WERI-Rb-1 (cell line): Measurements from ENCODE around the gene RET.

Experiments
- DNase-seq: peaks from one replicate; pipeline ENCODE4 v3.0.0-alpha.2; 2020
- H3K27ac ChIP-seq: fragments of 250-450 bp; sonication (Bioruptor Pico); 2 replicates; pipeline ENCODE4 v1.5.1; 2020; ENCODE audit warnings: mild to moderate bottlenecking, moderate library complexity
- H3K27me3 ChIP-seq: fragments of 250-450 bp; sonication (Bioruptor Pico); 2 replicates; pipeline ENCODE4 v1.5.1; 2021; ENCODE audit warnings: mild to moderate bottlenecking, low read depth, moderate library complexity; ENCODE audit not compliant: insufficient read depth, severe bottlenecking
- H3K36me3 ChIP-seq: fragments of 250-450 bp; sonication (Bioruptor Pico); 2 replicates; pipeline ENCODE4 v1.5.1; 2020; ENCODE audit warnings: mild to moderate bottlenecking, moderate library complexity
- H3K4me3 ChIP-seq: 2 replicates; pipeline ENCODE4 v1.5.1; 2011; ENCODE audit warnings: low read depth, mild to moderate bottlenecking, control low read depth, low read length
- H3K9me3 ChIP-seq: fragments of 250-450 bp; sonication (Bioruptor Pico); 2 replicates; pipeline ENCODE4 v1.5.1; 2021; ENCODE audit warnings: mild to moderate bottlenecking, moderate library complexity; ENCODE audit not compliant: severe bottlenecking
- TF ChIP-seq, protein P1 (sequence below): IDR thresholded peaks from 2 replicates; pipeline ENCODE4 v1.5.1; 2011; ENCODE audit warnings: low read depth, mild to moderate bottlenecking, control low read depth, inconsistent platforms, low read length

The RET gene

DNA sequence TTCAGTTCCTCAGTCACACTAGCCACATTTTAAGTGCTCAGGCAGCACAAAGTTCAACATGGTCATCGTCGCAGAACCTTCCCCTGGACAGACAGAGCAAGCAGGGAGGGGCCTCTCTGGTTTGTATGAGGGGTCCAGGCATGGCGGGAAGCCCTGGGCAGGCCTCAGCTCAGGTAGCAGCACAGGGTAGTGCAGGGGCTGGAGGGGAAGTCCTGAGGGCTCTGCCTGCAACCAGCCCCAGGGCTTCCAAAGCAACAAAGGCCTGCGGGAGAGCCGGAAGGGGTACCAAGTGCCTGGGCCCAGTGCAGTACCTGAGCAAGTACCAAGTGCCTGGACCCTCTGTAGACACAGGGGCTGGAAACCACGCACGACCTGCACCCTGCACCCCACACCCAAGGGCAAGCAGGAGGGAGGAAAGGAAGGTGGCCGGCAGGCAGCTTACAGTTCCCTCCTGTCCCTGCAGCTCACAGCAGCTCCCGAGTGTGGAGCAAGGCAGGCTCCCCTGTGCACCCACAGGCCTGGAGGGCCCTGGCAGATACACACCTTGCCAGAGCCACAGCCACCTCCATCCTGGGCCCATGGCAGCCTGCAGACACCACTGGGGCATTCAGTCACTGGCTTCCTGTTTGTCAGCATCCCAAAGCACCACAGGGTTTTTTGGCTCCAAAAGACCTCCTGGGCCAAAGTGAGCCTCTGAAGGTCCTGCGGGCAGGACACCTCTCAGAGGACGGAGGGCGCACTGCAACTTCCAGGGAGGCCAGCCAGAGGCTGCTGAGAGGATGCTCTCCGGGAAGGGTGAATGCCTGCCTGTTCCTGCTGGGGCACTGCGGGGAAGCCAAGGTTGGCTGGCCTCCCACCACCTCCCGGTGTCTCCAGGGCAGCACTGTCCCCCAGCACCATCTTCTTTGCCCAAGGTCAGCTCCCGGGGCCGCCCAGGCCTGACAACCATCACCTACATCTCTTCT lies 6.5 kb upstream of the RET start:
- Histone ChIP-seq H3K9me3 (no peaks in the 10 kb centered on the region), H3K36me3 (no peaks in the 10 kb centered on the region), H3K4me3 (no peak overlapping the region), H3K27ac (no peak overlapping the region), H3K27me3 (peaks cover 95% of the 10 kb centered on the region)
- TF ChIP-seq, protein P1, sequence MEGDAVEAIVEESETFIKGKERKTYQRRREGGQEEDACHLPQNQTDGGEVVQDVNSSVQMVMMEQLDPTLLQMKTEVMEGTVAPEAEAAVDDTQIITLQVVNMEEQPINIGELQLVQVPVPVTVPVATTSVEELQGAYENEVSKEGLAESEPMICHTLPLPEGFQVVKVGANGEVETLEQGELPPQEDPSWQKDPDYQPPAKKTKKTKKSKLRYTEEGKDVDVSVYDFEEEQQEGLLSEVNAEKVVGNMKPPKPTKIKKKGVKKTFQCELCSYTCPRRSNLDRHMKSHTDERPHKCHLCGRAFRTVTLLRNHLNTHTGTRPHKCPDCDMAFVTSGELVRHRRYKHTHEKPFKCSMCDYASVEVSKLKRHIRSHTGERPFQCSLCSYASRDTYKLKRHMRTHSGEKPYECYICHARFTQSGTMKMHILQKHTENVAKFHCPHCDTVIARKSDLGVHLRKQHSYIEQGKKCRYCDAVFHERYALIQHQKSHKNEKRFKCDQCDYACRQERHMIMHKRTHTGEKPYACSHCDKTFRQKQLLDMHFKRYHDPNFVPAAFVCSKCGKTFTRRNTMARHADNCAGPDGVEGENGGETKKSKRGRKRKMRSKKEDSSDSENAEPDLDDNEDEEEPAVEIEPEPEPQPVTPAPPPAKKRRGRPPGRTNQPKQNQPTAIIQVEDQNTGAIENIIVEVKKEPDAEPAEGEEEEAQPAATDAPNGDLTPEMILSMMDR, result no peak
- DNase-seq, result no peak

DNA sequence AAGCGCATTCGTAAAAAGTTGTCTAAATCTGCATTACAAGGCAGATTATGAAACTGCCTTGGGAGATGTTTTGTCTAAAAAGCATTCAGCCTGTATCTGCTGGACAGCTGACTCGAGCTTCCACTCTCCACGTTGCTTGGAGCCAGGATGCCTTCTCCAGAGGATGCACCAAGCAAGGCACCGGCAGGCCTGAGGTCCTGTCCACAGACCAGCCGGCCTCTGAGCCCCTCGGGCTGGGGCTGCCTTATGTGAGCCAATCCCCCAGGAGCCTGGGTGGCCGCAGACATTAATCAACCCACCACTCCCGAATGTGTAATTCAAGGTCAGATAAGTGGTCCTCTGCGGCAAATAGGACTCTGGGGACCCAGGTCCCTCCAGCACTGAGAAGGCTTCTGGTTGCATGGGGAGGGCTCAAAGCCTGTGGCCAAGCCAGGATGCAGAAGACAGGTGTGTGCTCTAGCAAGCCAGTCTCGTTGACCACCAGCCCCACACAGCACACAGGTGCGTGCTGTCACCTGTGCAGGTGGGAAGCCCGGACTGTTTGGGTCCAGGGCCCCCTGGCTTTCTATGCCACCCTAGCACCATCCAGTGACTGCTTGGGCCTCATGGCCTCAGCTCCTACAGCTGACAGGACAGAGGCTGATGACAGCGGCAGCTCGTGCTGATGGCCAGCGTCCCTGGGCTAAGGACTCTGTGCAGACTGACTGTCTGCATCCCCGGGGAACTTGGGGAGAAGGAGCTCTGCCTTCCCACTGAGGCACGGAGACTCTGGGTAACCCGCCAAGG lies 4.8 kb upstream of the RET start:
- Histone ChIP-seq H3K27ac (no peak overlapping the region), H3K9me3 (no peaks in the 10 kb centered on the region), H3K27me3 (peaks cover 94% of the 10 kb centered on the region), H3K36me3 (no peaks in the 10 kb centered on the region), H3K4me3 (no peak overlapping the region)
- no peak for DNase-seq
- TF ChIP-seq, protein P1, result no peak

DNA sequence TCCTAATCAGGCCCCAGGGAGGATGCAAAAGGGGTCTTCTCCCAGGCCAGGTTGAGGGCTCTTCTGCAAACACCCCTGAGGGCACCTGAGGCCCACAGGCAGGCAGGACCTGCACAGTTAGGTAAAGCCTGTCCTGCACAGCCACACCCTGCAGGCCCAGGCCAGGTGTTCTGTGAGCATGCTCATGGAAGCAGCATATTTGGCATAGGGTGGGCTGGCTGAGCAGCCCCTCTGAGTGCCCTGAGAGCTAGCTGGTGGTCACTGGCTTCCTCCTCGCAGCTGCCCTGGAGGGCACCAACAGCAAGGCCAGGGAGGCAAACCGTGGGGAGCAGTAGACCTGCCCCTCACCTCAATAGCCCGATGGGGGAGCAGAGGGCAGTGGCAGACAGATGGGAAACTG lies 3.7 kb upstream of the RET start:
- Histone ChIP-seq H3K36me3 (no peaks in the 10 kb centered on the region), H3K27me3 (peaks cover 93% of the 10 kb centered on the region), H3K9me3 (no peaks in the 10 kb centered on the region), H3K27ac (no peak overlapping the region), H3K4me3 (no peak overlapping the region)
- TF ChIP-seq, protein P1, result no peak
- no peak for DNase-seq

DNA sequence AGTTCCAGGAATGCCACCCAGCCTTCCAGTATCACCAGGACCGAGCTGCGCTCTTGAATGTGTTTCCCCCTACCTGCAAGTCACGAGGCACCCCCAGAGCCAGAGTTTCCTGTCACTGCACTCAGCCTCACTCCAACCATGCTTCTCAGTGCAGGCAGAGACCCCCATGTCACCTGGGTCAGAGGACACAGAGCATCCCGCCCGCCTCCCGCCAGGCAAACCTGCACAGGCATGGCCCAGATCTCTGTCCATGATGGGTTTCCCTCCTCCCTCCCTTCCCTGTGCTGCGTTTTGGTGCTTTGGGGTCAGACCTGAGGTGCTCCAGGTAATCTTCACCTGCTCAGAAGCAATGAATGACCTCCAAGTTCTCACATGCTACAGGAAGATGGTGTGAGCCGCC lies 3.1 kb upstream of the RET start:
- Histone ChIP-seq H3K27ac (no peak overlapping the region), H3K27me3 (peaks cover 95% of the 10 kb centered on the region), H3K4me3 (no peak overlapping the region), H3K36me3 (no peaks in the 10 kb centered on the region), H3K9me3 (no peaks in the 10 kb centered on the region)
- TF ChIP-seq, protein P1, result no peak
- no peak for DNase-seq

DNA sequence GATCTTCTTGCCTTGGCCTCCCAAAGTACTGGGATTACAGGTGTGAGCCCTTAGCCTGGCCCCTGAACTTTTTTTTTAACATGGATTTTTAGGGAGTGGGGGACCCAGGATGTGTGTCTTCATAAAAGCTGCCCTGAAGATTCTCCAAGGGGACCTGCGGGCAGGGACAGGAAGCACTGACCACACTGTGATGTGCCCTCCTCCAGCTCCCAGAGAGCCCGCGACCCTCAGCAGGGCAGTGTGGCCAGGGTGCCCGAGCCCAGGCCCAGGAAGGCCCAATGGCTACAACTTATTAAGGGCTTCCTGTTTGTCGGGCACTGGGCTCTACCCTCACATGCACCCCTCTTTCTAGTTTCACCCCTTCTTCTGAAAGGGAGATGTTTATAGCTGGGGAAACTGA lies 2.5 kb upstream of the RET start:
- DNase-seq, result no peak
- Histone ChIP-seq H3K27me3 (peaks cover 95% of the 10 kb centered on the region), H3K27ac (no peak overlapping the region), H3K36me3 (no peaks in the 10 kb centered on the region), H3K9me3 (no peaks in the 10 kb centered on the region), H3K4me3 (no peak overlapping the region)
- TF ChIP-seq, protein P1, result no peak
